Smooth muscle cell (in vitro differentiated cells): ENCODE data around the gene KIF4A. TPM values are rescaled to one million over a fixed set of nuclear protein-coding genes. Genes with fewer than 3 reads are reported as not detected.

ENCODE experiments used
- DNase-seq: peaks from one replicate; lab custom pipeline; 2025; ENCODE audit not compliant: unreplicated experiment; lab: John Stamatoyannopoulos, UW
- H2AFZ ChIP-seq: fragments of 200-600 bp; sonication (generic); 2 replicates; pipeline ENCODE4 v1.6.0; 2016; ENCODE audit warnings: antibody characterized with exemption, low read depth, mild to moderate bottlenecking
- H3F3A ChIP-seq: fragments of 200-600 bp; sonication (generic); 2 replicates; pipeline ENCODE4 v1.6.0; 2017; ENCODE audit warnings: antibody characterized with exemption, low read depth
- H3K27ac ChIP-seq: fragments of 200-600 bp; sonication (generic); 2 replicates; pipeline ENCODE4 v1.5.1; 2016; ENCODE audit warnings: low read depth, mild to moderate bottlenecking
- H3K27me3 ChIP-seq: fragments of 200-600 bp; sonication (generic); 2 replicates; pipeline ENCODE4 v1.6.1; 2016; ENCODE audit warnings: low read depth, mild to moderate bottlenecking
- H3K36me3 ChIP-seq: fragments of 200-600 bp; sonication (generic); 2 replicates; pipeline ENCODE4 v1.5.1; 2016; ENCODE audit warnings: low read depth
- H3K4me1 ChIP-seq: fragments of 200-600 bp; sonication (generic); 2 replicates; pipeline ENCODE4 v1.5.1; 2016; ENCODE audit warnings: low read depth
- H3K4me2 ChIP-seq: fragments of 200-600 bp; sonication (generic); 2 replicates; pipeline ENCODE4 v1.6.0; 2016; ENCODE audit warnings: mild to moderate bottlenecking
- H3K4me3 ChIP-seq: fragments of 200-600 bp; sonication (generic); 2 replicates; pipeline ENCODE4 v1.5.1; 2016; ENCODE audit warnings: mild to moderate bottlenecking
- H3K79me2 ChIP-seq: fragments of 200-600 bp; sonication (generic); 2 replicates; pipeline ENCODE4 v1.6.0; 2016; ENCODE audit warnings: low read depth, mild to moderate bottlenecking
- H3K9ac ChIP-seq: fragments of 200-600 bp; sonication (generic); 2 replicates; pipeline ENCODE4 v1.6.0; 2016; ENCODE audit warnings: low read depth
- H3K9me3 ChIP-seq: fragments of 200-600 bp; sonication (generic); replicated peaks from 2 replicates; pipeline ENCODE4 v1.5.1; 2016; ENCODE audit warnings: low read depth
- H4K20me1 ChIP-seq: fragments of 200-600 bp; sonication (generic); 2 replicates; pipeline ENCODE4 v1.6.0; 2016; ENCODE audit warnings: low read depth
- WGBS: methylation state at CpG from one replicate; pipeline ENCODE4 v1.1.7; 2016; ENCODE audit warnings: low lambda C conversion rate; 5-methylcytosine and 5-hydroxymethylcytosine counted together
- polyA plus RNA-seq: library from polyadenylated mRNA; unstranded; fragments of >200 nt; fragmentation: Nextera tagmentation; extraction: Ambion mirVana; gene quantifications from 2 replicates; pipeline ENCODE4 v1.2.1, GENCODE V29; 2016
- total RNA-seq: library from RNA; depleted of rRNA; stranded (reverse); fragments of >200 nt; gene quantifications from 2 replicates; pipeline ENCODE4 v1.2.3, GENCODE V29; 2014
- TF ChIP-seq, protein P1 (sequence below): fragments of 200-600 bp; sonication (generic); IDR thresholded peaks from 2 replicates; pipeline ENCODE4 v1.5.1; 2017; ENCODE audit warnings: borderline replicate concordance, mild to moderate bottlenecking, antibody characterized with exemption; ENCODE audit not compliant: insufficient read depth, poor library complexity, severe bottlenecking

The KIF4A gene
- total and polyA plus RNA-seq, 2 experiments from 2014 or later: 1.8 to 5.9 TPM

GRCh38 chrX:70426286-70427278 is 136.7 kb downstream of the KIF4A start:
- H3K36me3 ChIP-seq: no peaks in the 10 kb centered on the region
- WGBS: 81% methylated on average over 15 of the region's 15 CpGs

DNA sequence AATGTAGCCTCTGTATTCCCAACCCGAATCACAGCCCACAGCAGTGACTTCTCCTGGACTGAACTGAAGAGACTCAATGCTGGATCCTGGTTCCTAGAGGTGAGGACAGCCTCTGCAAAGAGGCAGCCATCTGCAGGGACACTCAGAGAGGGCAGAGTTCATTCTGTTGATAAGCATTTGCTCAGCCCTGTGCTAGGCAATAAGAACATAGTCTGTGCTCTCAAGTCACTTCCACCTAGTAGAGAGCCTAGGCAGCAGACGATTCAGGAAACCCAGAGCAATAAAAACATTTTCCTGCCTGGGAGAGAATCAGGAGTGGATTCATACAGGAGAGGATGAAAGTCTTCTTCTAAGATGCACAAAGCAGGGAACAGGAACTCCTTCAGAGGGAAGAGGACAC is 137.5 kb downstream of the KIF4A start:
- TF ChIP-seq, protein P1, sequence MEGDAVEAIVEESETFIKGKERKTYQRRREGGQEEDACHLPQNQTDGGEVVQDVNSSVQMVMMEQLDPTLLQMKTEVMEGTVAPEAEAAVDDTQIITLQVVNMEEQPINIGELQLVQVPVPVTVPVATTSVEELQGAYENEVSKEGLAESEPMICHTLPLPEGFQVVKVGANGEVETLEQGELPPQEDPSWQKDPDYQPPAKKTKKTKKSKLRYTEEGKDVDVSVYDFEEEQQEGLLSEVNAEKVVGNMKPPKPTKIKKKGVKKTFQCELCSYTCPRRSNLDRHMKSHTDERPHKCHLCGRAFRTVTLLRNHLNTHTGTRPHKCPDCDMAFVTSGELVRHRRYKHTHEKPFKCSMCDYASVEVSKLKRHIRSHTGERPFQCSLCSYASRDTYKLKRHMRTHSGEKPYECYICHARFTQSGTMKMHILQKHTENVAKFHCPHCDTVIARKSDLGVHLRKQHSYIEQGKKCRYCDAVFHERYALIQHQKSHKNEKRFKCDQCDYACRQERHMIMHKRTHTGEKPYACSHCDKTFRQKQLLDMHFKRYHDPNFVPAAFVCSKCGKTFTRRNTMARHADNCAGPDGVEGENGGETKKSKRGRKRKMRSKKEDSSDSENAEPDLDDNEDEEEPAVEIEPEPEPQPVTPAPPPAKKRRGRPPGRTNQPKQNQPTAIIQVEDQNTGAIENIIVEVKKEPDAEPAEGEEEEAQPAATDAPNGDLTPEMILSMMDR: no peak
- no peak overlapping the region for H3K9ac ChIP-seq
- H2AFZ ChIP-seq: no peak overlapping the region
- no peaks in the 10 kb centered on the region for H3K27me3 ChIP-seq
- no peak for DNase-seq
- no peaks in the 10 kb centered on the region for H3K36me3 ChIP-seq
- no peaks in the 10 kb centered on the region for H3K9me3 ChIP-seq
- no peaks in the 10 kb centered on the region for H3F3A ChIP-seq
- H3K79me2 ChIP-seq: no peaks in the 10 kb centered on the region
- no peak overlapping the region for H3K4me3 ChIP-seq
- H3K4me2 ChIP-seq: no peak overlapping the region
- no peaks in the 10 kb centered on the region for H4K20me1 ChIP-seq
- WGBS: 67% methylated on average over 2 of the region's 2 CpGs
- no peaks in the 10 kb centered on the region for H3K4me1 ChIP-seq
- H3K27ac ChIP-seq: no peak overlapping the region

More at GRCh38 chrX:70426286-70427278, 136.7 kb downstream of the KIF4A start:
- DNase-seq: no peak
- Histone ChIP-seq H3K9me3 (no peaks in the 10 kb centered on the region), H3K27me3 (no peaks in the 10 kb centered on the region), H3K4me2 (no peak overlapping the region), H4K20me1 (no peaks in the 10 kb centered on the region), H3K79me2 (no peaks in the 10 kb centered on the region), H3K27ac (no peak overlapping the region), H3K4me1 (no peaks in the 10 kb centered on the region), H2AFZ (no peak overlapping the region), H3F3A (no peaks in the 10 kb centered on the region), H3K9ac (no peak overlapping the region), H3K4me3 (no peak overlapping the region)
- TF ChIP-seq, protein P1: no peak

GRCh38 chrX:70429759-70430158 is 139.9 kb downstream of the KIF4A start:
- no peaks in the 10 kb centered on the region for H3K27me3 ChIP-seq
- no peak overlapping the region for H2AFZ ChIP-seq
- H3K9me3 ChIP-seq: no peaks in the 10 kb centered on the region
- H3K36me3 ChIP-seq: no peaks in the 10 kb centered on the region
- no peak overlapping the region for H3K9ac ChIP-seq
- H4K20me1 ChIP-seq: no peaks in the 10 kb centered on the region
- no peak overlapping the region for H3K4me2 ChIP-seq
- TF ChIP-seq, protein P1: no peak
- no peak for DNase-seq
- H3K4me1 ChIP-seq: no peaks in the 10 kb centered on the region
- H3F3A ChIP-seq: no peaks in the 10 kb centered on the region
- no peak overlapping the region for H3K27ac ChIP-seq
- 86% methylated on average over 6 of the region's 6 CpGs for WGBS
- no peaks in the 10 kb centered on the region for H3K79me2 ChIP-seq
- no peak overlapping the region for H3K4me3 ChIP-seq
